ENCODE data around the gene KLHL9.
"Not testable (repeated sequence)": the region's sequence is repeated elsewhere in the genome, so short reads cannot be mapped to it uniquely, and the experiment has no call there.

The KLHL9 gene, protein sequence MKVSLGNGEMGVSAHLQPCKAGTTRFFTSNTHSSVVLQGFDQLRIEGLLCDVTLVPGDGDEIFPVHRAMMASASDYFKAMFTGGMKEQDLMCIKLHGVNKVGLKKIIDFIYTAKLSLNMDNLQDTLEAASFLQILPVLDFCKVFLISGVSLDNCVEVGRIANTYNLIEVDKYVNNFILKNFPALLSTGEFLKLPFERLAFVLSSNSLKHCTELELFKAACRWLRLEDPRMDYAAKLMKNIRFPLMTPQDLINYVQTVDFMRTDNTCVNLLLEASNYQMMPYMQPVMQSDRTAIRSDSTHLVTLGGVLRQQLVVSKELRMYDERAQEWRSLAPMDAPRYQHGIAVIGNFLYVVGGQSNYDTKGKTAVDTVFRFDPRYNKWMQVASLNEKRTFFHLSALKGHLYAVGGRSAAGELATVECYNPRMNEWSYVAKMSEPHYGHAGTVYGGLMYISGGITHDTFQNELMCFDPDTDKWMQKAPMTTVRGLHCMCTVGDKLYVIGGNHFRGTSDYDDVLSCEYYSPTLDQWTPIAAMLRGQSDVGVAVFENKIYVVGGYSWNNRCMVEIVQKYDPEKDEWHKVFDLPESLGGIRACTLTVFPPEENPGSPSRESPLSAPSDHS

DNA sequence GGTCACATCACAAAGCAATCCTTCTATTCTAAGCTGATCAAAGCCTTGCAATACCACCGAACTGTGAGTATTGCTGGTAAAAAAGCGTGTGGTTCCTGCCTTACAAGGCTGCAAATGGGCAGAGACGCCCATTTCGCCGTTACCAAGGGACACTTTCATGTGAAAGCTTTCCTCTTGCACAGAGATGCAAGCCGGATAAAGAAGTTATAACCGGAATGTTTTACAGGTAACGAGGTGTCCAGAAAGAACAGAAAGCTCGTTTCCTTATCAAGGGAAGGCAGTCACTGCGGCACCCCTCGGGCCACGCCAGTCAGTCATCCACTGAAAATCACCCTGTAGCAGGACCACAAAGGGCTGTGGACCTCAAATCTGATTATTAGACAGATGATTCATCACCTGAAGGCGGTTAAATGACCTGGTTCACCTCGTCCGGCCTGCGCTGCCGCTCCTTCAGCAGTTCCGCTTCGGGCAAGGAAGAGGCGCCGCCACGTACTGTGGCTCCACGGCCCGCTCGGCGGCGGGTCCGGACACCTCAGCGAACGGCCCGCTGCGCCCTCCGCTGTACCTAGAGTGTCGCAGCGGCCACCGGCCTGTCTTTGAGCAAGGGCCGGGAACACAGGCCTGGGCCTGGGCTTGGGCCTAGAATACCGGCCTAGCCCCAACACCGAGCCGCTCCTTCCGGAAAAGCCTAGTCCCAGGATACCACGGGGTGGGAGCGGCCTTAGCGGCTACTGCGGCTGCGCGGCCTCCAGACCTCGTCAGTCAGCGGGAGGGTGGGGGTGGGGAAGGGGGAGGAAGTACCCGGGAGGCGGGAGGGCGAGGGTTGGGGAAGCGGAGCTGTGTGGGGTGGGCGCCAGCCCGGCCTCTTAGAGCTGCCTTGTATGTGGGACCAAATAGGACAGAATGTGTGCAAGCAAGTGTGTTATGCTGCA lies at the start of gene KLHL9:
Gene KLHL9 (minus strand): TSS at position 704 of the 932 bp plus-strand sequence. CDS start 545 bp downstream, at position 159.
- DNase-seq = peak; percentile 59

DNA sequence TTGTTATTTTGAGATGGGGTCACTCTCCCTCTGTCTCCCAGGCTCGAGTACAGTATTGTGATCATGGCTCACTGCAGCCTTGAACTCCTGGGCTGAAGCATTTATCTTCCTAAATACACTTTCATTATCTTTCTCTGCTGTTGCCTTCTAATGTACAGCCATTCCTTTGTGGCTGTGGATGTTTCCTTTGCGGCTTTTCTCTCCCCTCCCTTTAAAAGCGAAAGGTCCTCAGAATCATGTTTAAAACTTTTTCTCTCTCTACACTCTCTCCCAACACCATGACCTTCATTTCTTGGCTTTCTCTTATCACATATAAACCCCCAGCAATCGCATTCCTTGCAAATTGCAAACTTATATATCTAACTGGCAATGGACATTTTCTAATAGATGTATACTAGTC lies 48.4 kb upstream of the KLHL9 start:
- DNase-seq = no peak

DNA sequence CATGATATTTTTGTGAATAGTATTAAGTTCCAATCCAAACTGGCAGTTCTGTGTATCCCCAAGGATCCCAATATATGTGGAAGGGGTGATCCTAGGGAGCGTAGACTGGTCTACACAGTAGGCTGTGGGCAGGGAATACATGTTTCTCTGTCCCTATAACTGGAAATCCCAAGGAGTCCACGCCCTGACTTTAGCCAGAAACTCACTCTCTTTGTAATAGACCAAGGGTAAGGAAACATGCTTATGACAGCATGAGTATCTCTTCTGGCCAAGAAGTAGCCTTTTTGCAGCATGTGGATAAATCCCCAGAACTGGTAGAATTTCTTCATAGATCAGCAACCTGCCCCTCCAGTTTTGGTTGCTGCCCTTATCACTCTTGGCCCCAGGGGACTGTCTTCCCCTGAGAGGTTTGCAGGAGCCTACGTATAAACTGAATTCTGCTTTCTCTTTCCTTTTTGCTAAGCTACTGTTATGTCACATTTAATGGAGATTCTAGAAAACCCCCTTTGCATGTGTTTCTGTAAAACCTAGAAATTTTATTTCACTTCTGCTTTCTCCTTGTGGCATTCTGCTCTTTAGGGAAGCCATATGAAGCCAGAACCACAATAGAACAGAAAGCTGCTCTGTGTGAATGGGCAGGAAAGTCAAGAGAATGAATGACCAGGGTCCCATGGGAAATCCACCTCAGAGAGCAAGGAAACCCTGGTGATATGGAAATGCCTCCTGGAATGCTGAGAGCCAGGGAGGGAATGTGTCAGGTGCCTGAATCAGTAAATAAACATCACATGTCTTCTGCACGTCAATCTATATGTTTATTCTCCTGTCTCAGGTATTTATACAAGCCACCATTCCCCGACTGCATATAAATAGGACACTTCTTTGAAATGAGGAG lies 46.5 kb upstream of the KLHL9 start:
- no peak for DNase-seq

DNA sequence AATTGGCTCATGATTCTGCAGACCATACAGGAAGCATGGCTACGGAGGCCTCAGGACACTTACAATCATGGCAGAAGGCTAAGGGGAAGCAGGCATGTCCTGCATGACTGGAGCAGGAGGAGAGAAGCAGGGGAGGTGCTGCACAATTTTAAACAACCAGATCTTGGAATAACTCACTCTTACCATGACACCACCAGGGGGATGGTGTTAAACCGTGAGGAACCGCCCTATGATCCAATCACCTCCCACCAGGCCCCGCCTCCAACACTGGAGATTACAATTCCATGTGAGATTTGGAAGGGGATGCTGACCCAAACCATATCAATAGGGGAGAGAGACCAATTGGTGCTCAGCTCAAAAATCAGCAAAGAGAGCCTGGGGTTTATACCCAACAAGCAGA lies 36.3 kb upstream of the KLHL9 start:
- not testable (repeated sequence) for DNase-seq

DNA sequence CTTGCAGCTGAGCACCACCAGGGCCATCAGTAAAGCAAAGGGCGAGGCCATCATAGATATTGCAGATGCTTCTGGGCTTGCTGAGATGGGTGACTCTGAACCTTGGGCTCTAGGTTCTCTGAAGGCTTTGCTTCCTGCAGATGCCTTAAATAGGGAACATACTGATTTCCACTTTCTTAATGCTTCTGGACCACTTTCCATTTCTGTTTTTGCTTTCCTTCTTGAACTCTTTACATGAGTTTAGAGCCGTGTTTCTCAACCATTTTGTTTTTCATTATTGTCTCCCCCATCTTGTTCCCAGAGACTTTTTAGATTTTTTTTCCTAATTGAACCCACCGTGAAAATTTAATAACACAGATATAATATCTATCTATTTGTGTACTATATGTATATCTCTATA lies 32.8 kb upstream of the KLHL9 start, which contains the start of gene IFNA13:
Gene IFNA13 (minus strand): TSS at position 101 of the 400 bp plus-strand sequence. CDS start 47 bp downstream, at position 54.
- no peak for DNase-seq

DNA sequence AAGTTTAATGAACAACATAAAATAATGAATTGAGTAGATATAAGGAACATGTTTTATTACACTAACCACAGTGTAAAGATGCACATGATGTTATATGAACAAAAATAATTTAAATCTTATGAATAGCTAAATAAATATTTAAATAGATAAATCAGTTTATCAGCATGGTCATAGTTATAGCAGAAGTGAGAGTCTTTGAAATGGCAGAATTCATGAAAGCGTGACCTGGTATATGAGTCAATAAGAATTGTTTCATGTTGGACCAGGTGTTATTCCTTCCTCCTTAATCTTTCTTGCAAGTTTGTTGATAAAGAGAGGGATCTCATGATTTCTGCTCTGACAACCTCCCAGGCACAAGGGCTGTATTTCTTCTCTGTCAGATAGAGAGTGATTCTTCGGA lies 32.0 kb upstream of the KLHL9 start:
- DNase-seq = not testable (repeated sequence)

DNA sequence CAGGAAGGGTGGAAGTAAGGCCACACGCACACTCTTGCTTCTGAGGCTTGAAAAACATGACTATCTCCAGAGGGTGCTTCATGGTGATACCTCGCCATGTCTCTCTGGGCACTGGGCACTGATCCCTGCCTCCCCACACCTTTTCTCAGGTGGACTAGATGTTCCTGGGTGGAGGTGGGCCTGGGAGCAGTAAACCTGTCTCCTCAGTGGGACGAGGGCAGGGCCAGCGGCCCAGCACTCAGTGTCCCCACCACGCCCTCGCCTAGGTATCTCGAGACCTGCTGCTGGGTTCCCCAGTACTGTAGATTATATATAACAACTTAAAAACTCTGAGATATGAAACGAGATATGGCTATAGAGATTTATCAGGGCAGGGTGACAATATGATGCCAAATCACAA lies 27.1 kb upstream of the KLHL9 start:
- DNase-seq = no peak

DNA sequence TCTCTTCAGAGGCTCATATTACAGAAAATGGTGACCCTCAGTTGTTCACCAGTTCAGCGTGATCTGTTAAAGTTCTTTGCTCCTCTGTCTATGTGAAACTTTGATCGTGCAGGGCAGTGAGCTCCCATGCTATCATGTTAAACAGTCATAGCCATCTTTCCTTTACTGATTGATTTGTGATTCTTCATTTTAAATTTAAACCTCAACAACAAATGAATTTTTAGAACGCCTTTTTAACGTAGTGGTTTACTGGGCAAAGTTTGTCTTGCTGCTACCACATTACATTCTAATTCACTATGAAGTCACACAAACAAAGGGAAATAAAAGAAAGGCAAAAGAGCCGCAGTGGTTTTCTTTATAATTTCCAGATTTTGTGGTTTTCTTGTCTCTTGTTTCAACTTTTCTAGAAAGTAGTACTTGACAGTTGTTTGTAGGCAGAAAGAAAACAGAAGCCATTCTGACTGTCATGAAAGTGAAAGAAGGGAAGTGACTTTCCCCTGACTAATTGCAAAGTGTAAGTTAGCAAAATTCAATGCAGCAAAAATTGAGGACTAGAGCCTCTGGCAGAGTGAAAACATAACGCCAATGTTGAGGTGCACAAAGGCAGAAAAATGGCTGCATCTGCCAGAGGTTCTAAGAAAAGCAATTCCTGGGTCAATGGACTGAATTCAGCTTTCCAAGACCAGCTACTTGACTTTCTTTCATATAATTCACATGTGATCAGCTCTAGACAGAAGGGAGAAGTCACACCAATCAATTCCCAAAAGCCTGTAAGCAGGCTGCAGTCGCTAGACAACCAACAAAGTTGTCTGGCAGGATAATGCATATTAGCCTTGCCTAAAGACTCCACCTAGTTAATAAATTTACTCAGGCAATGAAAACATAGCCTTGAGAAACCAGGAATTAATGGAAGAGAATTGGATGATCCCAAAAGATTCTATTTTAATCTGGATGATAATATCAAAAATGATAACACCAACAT lies 22.6 kb upstream of the KLHL9 start:
- no peak for DNase-seq

DNA sequence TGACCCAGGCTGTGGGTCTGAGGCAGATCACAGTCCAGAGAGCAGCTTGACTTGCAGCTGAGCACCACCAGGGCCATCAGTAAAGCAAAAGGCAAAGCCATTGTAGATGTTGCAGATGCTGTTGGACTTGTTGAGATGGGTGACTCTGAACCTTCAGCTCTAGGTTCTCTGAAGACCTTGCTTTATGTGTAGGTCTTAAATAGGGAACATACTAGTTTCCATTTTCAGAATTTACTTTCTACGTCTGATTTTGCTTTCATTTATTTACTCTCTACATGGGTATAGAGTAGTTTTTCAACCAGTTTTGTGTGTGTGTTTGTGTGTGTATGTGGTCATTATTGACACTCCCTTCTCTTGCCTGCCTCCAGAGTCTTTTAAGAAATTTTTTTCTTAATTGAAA lies 15.6 kb upstream of the KLHL9 start, which contains the start of gene IFNA6:
Gene IFNA6 (minus strand): TSS at position 101 of the 400 bp plus-strand sequence. CDS start 0 bp downstream, at position 101.
- no peak for DNase-seq

DNA sequence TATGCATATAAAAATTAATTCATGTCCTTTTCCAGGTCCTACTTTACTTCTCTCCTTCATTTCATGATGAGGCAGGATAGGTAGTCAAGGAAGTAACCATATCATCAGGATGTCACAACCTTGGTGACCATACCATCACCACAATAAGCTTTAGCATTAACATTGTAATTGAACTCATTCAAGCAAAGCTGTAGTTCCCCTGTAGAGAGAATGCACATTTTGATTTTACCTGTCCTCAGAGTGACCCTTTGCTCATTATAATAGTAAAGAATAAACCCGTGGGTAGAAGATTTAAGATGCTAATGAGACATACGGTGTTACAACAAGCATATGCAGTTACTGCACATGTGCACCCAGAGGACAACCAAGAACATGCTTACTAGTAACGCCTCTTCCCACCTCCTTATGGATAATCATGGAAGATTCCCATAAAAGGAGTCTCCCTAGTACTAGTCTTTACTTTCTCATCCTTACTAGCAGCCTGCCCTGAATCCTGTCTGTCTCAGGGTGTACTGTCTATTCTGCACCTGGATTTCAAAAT lies 13.3 kb upstream of the KLHL9 start:
- DNase-seq = no peak

DNA sequence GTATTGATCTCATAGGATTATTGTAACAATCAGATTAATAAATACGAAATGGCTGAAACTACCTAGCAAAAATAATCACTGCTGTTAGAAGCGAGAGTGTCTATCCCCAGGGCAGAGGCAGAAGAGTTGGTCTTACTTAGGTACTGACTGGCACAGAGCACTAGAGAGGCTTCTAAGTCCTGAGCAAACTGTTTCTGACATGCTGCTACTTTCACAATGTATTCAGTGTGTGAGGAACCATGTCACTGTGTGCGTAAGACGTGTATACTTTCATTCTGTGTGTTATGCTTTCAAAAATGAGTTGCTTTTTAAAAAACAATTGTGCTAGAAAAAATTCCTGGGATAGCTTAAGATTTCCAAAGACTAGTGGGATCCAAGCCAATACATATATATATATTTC lies 5.5 kb upstream of the KLHL9 start:
- no peak for DNase-seq

DNA sequence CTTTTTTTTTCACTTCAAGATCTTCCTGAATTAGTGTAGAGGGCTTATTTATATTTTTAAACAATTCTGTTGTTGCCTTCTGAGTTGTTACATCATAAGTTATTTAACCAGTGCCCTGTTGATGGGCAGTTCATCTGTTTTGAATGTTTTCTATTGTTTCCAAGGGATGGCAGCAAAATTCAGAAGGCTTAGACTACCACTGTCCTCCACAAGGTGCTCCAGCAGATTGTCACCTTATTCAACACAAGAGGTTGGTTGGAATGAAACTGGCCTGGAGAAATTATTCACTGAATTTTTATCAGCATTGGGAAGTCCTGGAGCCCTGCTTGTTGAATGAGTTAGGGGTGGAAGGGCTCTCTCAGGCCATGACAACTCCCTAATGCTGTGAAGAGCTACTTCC lies 1.3 kb upstream of the KLHL9 start:
- DNase-seq = no peak

DNA sequence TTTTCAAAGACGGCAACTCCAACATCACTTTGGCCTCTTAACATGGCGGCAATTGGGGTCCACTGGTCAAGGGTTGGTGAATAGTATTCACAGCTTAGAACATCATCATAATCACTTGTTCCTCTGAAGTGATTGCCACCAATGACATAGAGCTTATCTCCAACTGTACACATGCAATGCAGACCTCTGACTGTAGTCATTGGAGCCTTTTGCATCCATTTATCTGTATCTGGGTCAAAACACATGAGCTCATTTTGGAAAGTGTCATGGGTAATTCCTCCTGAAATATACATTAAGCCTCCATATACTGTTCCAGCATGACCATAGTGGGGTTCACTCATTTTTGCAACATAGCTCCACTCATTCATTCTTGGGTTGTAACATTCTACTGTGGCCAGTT lies 2.0 kb downstream of the KLHL9 start:
- no peak for DNase-seq

DNA sequence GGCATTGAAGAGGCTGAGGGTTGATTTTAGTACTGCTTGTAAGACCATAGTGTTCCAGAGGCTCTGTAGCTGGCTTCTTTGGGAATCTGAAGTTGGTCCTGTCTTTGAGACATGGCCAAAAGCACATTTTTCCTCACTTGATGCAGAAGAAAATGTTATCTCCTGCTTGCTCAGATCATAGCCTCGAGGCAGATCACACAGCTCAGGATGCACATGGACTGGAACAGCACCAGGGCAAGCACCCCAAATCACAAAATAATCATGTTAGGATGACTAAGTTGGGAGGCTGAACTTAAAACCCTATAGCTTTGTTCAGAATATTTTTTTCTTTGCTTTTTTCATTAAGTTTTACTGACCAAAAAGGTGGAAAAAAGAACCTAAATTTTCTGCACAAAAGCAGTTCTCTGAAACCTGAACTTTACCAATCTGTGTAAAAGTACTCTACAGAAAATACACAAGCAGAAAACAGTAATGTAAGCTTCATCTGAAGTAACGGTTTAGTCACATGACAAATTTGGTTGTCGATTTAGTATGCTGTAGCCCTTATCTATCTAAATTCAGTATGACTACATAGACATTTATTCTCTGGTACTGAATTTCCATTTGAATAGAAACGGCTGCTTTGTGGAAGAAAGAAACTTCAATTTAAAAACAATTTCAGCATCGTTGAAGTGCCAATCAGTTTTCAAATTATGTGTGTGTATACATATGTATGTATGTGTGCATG lies 3.4 kb downstream of the KLHL9 start:
- no peak for DNase-seq

DNA sequence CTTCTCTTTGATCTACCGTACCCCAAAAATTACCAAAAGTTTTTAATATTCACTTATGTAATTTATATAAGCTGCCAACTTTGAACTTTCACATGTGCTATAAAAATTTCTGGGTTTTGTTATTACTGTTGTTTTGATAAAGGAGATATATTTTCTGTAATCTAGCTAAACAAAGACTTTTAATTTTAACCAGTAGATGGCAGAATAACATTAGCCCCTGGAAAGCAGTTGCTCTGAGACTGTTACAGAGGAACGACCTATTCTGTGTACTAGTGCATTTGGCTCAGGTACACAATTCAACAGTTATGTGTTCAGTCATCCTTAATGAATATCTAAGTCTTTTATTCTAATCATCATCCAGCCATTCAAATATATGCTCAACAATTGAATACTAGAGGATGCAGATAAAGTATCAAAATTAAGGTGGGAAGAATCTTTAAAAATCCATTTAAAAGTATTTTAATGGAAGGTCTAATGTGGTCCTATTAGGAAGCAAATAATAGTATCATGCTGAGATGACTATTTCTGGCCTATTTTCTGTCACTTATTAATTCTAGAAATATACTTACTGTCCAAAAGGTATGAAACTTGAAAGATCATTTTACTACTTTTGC lies 8.6 kb downstream of the KLHL9 start:
- DNase-seq = peak; percentile 45

DNA sequence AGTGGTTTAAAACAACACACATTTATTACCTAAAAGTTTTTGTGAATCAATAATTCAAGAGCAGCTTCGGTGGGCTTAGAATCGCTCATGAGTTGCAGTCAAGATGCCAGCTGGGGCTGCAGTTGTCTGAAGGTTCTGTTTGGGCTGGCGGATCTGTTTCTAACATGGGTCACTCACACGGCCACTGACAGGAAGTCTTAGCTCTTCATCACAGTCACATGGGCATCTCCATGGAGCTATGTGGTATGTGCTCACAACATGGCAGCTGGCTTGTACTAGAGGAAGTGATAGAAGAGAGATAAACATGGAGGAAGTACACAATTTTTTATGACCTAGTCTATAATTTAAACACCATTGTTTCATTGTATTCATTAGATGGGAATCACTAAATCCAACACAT lies 11.2 kb downstream of the KLHL9 start:
- DNase-seq = no peak

DNA sequence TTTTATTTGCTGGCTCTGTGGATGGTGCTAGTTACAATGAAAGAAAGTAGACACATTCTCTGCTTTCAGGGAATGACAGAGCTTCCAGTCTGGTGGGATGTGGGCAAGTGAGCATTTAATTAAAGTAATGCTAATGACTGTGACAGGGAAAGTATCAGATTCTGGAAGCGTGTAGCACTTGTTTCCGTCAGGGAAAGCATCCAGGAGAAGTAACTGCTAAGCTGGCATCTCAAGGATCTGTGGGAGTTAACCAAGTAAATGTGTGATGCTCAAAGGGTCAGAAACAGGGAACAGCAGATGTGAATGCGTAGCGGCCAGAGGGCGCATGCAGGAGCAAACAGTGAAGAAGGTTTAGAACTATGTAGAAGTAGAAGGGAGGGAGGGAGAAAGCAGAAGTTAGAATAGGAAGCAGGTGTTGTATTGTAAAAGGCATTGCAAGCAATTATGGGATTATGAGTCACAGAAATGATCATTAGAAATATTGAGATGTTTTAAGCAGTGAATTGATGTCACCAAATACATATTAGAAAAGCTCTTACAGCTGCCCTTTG lies 12.2 kb downstream of the KLHL9 start:
- no peak for DNase-seq

DNA sequence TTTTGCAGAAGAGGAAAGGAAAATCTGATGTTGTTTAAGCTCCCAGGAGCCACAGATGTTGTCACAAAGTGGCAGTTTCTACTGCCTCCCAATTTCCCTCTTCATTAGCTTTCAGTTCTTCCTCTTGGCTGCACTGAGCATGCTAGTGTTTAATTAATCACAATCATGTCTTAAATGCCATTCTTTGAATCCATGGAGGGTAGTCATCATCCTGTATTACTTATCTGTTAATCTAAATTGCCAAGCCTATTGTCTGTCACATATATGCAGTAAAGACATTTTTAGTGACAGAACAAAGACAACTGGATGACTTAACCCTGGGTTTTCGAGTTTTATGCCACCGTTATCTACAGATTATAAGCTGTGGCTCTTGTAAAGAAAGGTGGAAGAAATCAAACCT lies 14.7 kb downstream of the KLHL9 start:
- DNase-seq = no peak
